ENCODE measurements around the gene STUB1. TPM values are rescaled to one million over a fixed set of nuclear protein-coding genes. Genes with fewer than 3 reads are reported as not detected.

STUB1 gene
- total RNA-seq, 1 experiment from 2014 or later = 102 TPM

GRCh38 chr16:640614-641013 is 39.6 kb upstream of the STUB1 start:
- H4K5ac ChIP-seq (ENCODE audit: insufficient read length, low read depth, low read length) = no peak overlapping the region
- TF ChIP-seq CTCF (conservative IDR thresholded peaks at IDR 0.05) = no peak
- no peak overlapping the region for H2BK20ac ChIP-seq (ENCODE audit: low read depth, low read length, poor library complexity, severe bottlenecking)
- H3K4me3 Mint-ChIP-seq = peak overlapping the region; percentile 17 to 74; a peak in 3 of 5 replicates
- H3K27ac ChIP-seq (ENCODE audit: insufficient read length, low read depth, low read length) = no peak overlapping the region
- H3K9ac ChIP-seq (ENCODE audit: extremely low read depth, insufficient read length, low read length) = no peak overlapping the region
- H3K36me3 Mint-ChIP-seq (ENCODE audit: insufficient read depth in 1 of 3, low read depth in 3 of 3) = peaks cover 3 to 15% (median 4%) of the 10 kb centered on the region in 3 experiments; a peak in 5 of 7 replicates
- H3K27ac Mint-ChIP-seq = peak overlapping the region in 1 of 3 experiments; percentile 86; a peak in 1 of 7 replicates
- no peak overlapping the region for H2BK120ac ChIP-seq (ENCODE audit: low read depth, low read length, poor library complexity, severe bottlenecking)
- H3K27me3 Mint-ChIP-seq (ENCODE audit: low read depth) = peaks cover 2% of the 10 kb centered on the region; the same call in 1 of the 2 replicates
- no peak overlapping the region for H2BK12ac ChIP-seq (ENCODE audit: insufficient read length, low read depth, low read length)
- H2BK5ac ChIP-seq (ENCODE audit: insufficient read length, low read length) = no peak overlapping the region
- H3T11ph ChIP-seq (ENCODE audit: low read length) = no peak overlapping the region
- H4K91ac ChIP-seq (ENCODE audit: insufficient read length, low read depth, low read length) = no peak overlapping the region
- no peaks in the 10 kb centered on the region for H4K20me1 ChIP-seq (ENCODE audit: control insufficient read depth, insufficient read depth, insufficient read length)
- H4K8ac ChIP-seq (replicated peaks; ENCODE audit: insufficient read length, low read depth, low read length) = no peak overlapping the region
- H3K18ac ChIP-seq (ENCODE audit: insufficient read length, low read depth, low read length) = no peak overlapping the region
- H2AK5ac ChIP-seq (ENCODE audit: insufficient read length, low read length) = no peak overlapping the region
- no CpG with 5 or more reads among the region's 5 CpGs for WGBS (ENCODE audit: extremely low coverage, insufficient read length, low lambda C conversion rate)
- no peaks in the 10 kb centered on the region for H3K27me3 ChIP-seq (ENCODE audit: insufficient read depth, low read length)
- no peak overlapping the region for H3K4ac ChIP-seq (ENCODE audit: low read depth, low read length)
- no peak overlapping the region for H3K56ac ChIP-seq (ENCODE audit: insufficient read length, low read depth, low read length)
- H3K9me3 Mint-ChIP-seq = peaks cover 3% of the 10 kb centered on the region in 2 experiments; a peak in 2 of 5 replicates
- H3K4me2 ChIP-seq (ENCODE audit: insufficient read depth, insufficient read length, low read length) = no peak overlapping the region
- no peaks in the 10 kb centered on the region; the same call in 1 of the 2 replicates for H3K4me1 ChIP-seq (ENCODE audit: insufficient read depth, low read length)
- H3K4me1 Mint-ChIP-seq = peaks cover 14 to 28% of the 10 kb centered on the region in 2 experiments
- H3K14ac ChIP-seq (ENCODE audit: insufficient read depth, low read length) = no peak overlapping the region
- no peak overlapping the region for H2BK15ac ChIP-seq (ENCODE audit: low read depth, low read length)
- H3K23me2 ChIP-seq (ENCODE audit: insufficient read length, low read depth, low read length, poor library complexity, severe bottlenecking) = peaks cover 10% of the 10 kb centered on the region
- no peaks in the 10 kb centered on the region for H3K9me3 ChIP-seq (ENCODE audit: control insufficient read depth, low read depth, low read length)
- H3K79me1 ChIP-seq (ENCODE audit: insufficient read depth, low read depth, low read length, poor library complexity, severe bottlenecking) = no peaks in the 10 kb centered on the region
- H2AFZ ChIP-seq (ENCODE audit: low read length) = no peak overlapping the region
- H3K79me2 ChIP-seq (ENCODE audit: insufficient read depth, low read length) = no peaks in the 10 kb centered on the region
- H3K23ac ChIP-seq (ENCODE audit: insufficient read length, low read depth, low read length) = no peak overlapping the region
- no peak for DNase-seq

Data from H9 (cell line).